GM23338 (cell line): ENCODE data around the gene GRID2. TPM values are rescaled to one million over a fixed set of nuclear protein-coding genes. Genes with fewer than 3 reads are reported as not detected.
A peak's percentile ranks its signal among the peaks of the same experiment; 100 is the strongest.

Source experiments
- ATAC-seq: fragments of 200-7000 bp; cut with Tn5 transposase; 3 replicates; pipeline ENCODE4 v1.9.1; 2020
- DNase-seq: peaks from one replicate; pipeline ENCODE4 v3.0.0-alpha.2; 2015; ENCODE audit warnings: low spot score
- H2AFZ ChIP-seq: fragments of 200-600 bp; sonication (generic); 2 replicates; pipeline ENCODE4 v1.8.0; 2016; ENCODE audit warnings: antibody characterized with exemption, mild to moderate bottlenecking, moderate library complexity
- H3F3A ChIP-seq: fragments of 200-600 bp; sonication (generic); replicated peaks from 2 replicates; pipeline ENCODE4 v1.8.0; 2017; ENCODE audit warnings: antibody characterized with exemption, mixed run types, low read depth
- H3K27ac ChIP-seq: fragments of 200-600 bp; sonication (generic); 2 replicates; pipeline ENCODE4 v1.6.1; 2016; ENCODE audit warnings: low read depth
- H3K27me3 ChIP-seq: fragments of 200-600 bp; sonication (generic); 2 replicates; pipeline ENCODE4 v1.8.0; 2016; ENCODE audit warnings: mild to moderate bottlenecking, mixed run types, moderate library complexity; ENCODE audit not compliant: insufficient read depth
- H3K36me3 ChIP-seq: fragments of 200-600 bp; sonication (generic); 2 replicates; pipeline ENCODE4 v1.8.0; 2016; ENCODE audit warnings: mild to moderate bottlenecking; ENCODE audit not compliant: insufficient read depth
- H3K4me1 ChIP-seq: fragments of 200-600 bp; sonication (generic); 2 replicates; pipeline ENCODE4 v1.8.0; 2016; ENCODE audit warnings: mild to moderate bottlenecking, moderate library complexity; ENCODE audit not compliant: insufficient read depth
- H3K4me2 ChIP-seq: fragments of 200-600 bp; sonication (generic); 2 replicates; pipeline ENCODE4 v1.7.1; 2017; ENCODE audit warnings: mixed run types
- H3K4me3 ChIP-seq: fragments of 200-600 bp; sonication (generic); 2 replicates; pipeline ENCODE4 v1.6.1; 2016; ENCODE audit warnings: mixed run types
- H3K79me2 ChIP-seq: fragments of 200-600 bp; sonication (generic); replicated peaks from 2 replicates; pipeline ENCODE4 v1.8.0; 2017; ENCODE audit warnings: mild to moderate bottlenecking; ENCODE audit not compliant: insufficient read depth
- H3K9me2 ChIP-seq: fragments of 200-600 bp; sonication (generic); 2 replicates; pipeline ENCODE4 v1.8.0; 2017; ENCODE audit not compliant: insufficient read depth
- H4K20me1 ChIP-seq: fragments of 200-600 bp; sonication (generic); replicated peaks from 2 replicates; pipeline ENCODE4 v1.8.0; 2017; ENCODE audit warnings: mild to moderate bottlenecking; ENCODE audit not compliant: insufficient read depth
- H3K27ac Mint-ChIP-seq: 2 replicates; pipeline ENCODE4 v1.8.0; 2020; ENCODE audit warnings: inconsistent platforms, mild to moderate bottlenecking, moderate library complexity, mixed read lengths
- H3K27me3 Mint-ChIP-seq: 3 replicates; pipeline ENCODE4 v1.8.0; 2022; ENCODE audit warnings: low read depth, mild to moderate bottlenecking, moderate library complexity, mixed read lengths, inconsistent platforms; ENCODE audit not compliant: insufficient read depth, poor library complexity
- H3K36me3 Mint-ChIP-seq: 3 replicates; pipeline ENCODE4 v1.8.0; 2021; ENCODE audit warnings: low read depth, mild to moderate bottlenecking, inconsistent platforms, moderate library complexity, mixed read lengths
- H3K4me1 Mint-ChIP-seq: 3 replicates; pipeline ENCODE4 v1.8.0; 2020; ENCODE audit warnings: mild to moderate bottlenecking, inconsistent platforms, mixed read lengths
- H3K4me3 Mint-ChIP-seq: 3 replicates; pipeline ENCODE4 v1.8.0; 2021; ENCODE audit warnings: moderate library complexity, mild to moderate bottlenecking, inconsistent platforms, mixed read lengths
- H3K9me3 Mint-ChIP-seq: 3 replicates; pipeline ENCODE4 v1.8.0; 2020; ENCODE audit warnings: moderate library complexity, mild to moderate bottlenecking, inconsistent platforms, mixed read lengths
- CREB1 ChIP-seq: fragments of 250-450 bp; sonication (Bioruptor Pico); IDR thresholded peaks from 2 replicates; pipeline ENCODE4 v1.5.0; 2020; ENCODE audit warnings: low read depth, mild to moderate bottlenecking, moderate library complexity
- EZH2 ChIP-seq: fragments of 200-600 bp; sonication (generic); IDR thresholded peaks from one replicate; pipeline ENCODE4 v1.8.0; 2017; ENCODE audit warnings: antibody characterized with exemption, mild to moderate bottlenecking, low read depth; ENCODE audit not compliant: unreplicated experiment
- EZH2phosphoT487 ChIP-seq: fragments of 200-600 bp; sonication (generic); IDR thresholded peaks from one replicate; pipeline ENCODE4 v1.8.1; 2018; ENCODE audit warnings: antibody characterized with exemption; ENCODE audit not compliant: unreplicated experiment
- NANOG ChIP-seq: IDR thresholded peaks from 2 replicates; pipeline ENCODE4 v1.6.1; 2016; ENCODE audit warnings: antibody characterized with exemption, borderline replicate concordance
- ZNF331 ChIP-seq: fragments of 250-450 bp; sonication (Bioruptor Pico); IDR thresholded peaks from 2 replicates; pipeline ENCODE4 v1.5.0; 2020; ENCODE audit warnings: low read depth, mild to moderate bottlenecking, moderate library complexity
- polyA plus RNA-seq: library from polyadenylated mRNA; unstranded; fragments of >200 nt; fragmentation: Nextera tagmentation; extraction: Ambion mirVana; gene quantifications from 2 replicates; pipeline ENCODE4 v1.2.1, GENCODE V29; 2016
- total RNA-seq: library from RNA; depleted of rRNA; stranded (reverse); fragments of >200 nt; shearing (Covaris generic); gene quantifications from 2 replicates; pipeline ENCODE4 v1.2.3, GENCODE V29; 2014
- TF ChIP-seq, protein P1 (sequence below), 2 experiments: fragments of 200-600 bp in 1 of 2; sonication (generic) in 1 of 2; conservative IDR thresholded peaks; 2 replicates each; pipeline versions ENCODE4 v1.5.1 to v1.6.1; 2016 to 2017; ENCODE audit warnings: antibody characterized with exemption in 2 of 2, low read depth in 2 of 2, mild to moderate bottlenecking in 2 of 2, moderate library complexity in 1 of 2
- TF ChIP-seq, protein P2 (sequence below): IDR thresholded peaks from one replicate; pipeline ENCODE4 v1.6.1; 2018; ENCODE audit warnings: antibody characterized with exemption; ENCODE audit not compliant: unreplicated experiment

Gene GRID2
- total and polyA plus RNA-seq, 2 experiments from 2014 or later: 19.9 to 65.4 TPM

DNA sequence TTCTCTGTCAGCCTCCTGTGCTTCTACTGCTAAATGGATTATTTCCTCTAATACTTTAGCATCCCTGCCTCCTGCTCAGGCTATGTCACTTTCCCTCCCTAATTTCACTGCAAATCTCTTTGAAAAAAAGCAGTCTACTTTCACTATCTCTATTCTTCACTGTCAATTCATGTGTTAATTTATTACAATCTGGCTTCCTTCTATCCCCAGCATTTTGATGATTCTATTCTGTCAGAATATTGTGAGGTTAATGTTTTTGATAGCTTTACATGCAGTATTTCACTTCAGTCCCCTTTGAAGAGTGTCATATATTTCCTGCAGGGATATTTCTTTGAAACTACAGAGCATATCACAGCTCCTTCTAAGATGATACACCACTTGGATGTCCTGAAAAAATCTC lies 203.2 kb downstream of the GRID2 start:
- ATAC-seq (peak; percentile 33), DNase-seq (peak; percentile 34)
- Histone ChIP-seq H3K4me2 (peak overlapping the region; percentile 58), H3K4me3 (no peak overlapping the region), H2AFZ (no peak overlapping the region), H3K27ac (peak overlapping the region; percentile 70), H3F3A (no peaks in the 10 kb centered on the region), H3K4me1 (peaks cover 72% of the 10 kb centered on the region), H3K9me2 (no peaks in the 10 kb centered on the region), H3K79me2 (peaks cover 100% of the 10 kb centered on the region), H3K27me3 (no peaks in the 10 kb centered on the region), H4K20me1 (no peaks in the 10 kb centered on the region), H3K36me3 (no peaks in the 10 kb centered on the region)
- H3K27ac Mint-ChIP-seq: peak overlapping the region; percentile 44
- H3K36me3 Mint-ChIP-seq: peaks cover 4% of the 10 kb centered on the region; the same call in 1 of the 3 replicates
- peaks cover 68% of the 10 kb centered on the region for H3K4me1 Mint-ChIP-seq
- H3K27me3 Mint-ChIP-seq: peaks cover 5% of the 10 kb centered on the region
- no peaks in the 10 kb centered on the region for H3K9me3 Mint-ChIP-seq
- H3K4me3 Mint-ChIP-seq: peak overlapping the region; percentile 33
- TF ChIP-seq NANOG: peak; percentile 62; the same call in 1 of the 2 replicates
- TF ChIP-seq EZH2phosphoT487: no peak

DNA sequence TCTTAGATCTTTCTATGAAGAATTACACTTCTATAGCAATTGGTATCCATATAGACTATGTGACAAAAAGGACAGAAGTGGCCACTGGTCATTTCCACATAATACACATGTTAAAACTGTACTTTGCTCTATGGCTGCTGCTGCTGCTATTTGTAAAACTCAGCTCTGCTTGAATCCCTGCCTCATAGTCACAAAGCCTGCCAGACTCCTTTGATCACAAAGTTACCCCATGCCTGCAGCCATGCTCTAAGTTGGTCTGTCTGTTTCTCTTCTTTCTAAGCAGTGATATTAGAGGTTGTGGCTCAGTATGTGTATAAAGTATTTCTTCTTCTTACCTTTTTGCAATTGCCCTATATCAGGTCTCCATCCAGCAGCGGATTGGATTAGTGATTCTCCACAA lies 210.9 kb downstream of the GRID2 start:
- H3K36me3 Mint-ChIP-seq: peaks cover 4% of the 10 kb centered on the region; the same call in 1 of the 3 replicates

More for the DNA sequence above, 210.9 kb downstream of the GRID2 start:
- TF ChIP-seq CREB1 (no peak), ZNF331 (CRISPR knock-in tag) (no peak), EZH2 (no peak), EZH2phosphoT487 (no peak)
- TF ChIP-seq, protein P1, sequence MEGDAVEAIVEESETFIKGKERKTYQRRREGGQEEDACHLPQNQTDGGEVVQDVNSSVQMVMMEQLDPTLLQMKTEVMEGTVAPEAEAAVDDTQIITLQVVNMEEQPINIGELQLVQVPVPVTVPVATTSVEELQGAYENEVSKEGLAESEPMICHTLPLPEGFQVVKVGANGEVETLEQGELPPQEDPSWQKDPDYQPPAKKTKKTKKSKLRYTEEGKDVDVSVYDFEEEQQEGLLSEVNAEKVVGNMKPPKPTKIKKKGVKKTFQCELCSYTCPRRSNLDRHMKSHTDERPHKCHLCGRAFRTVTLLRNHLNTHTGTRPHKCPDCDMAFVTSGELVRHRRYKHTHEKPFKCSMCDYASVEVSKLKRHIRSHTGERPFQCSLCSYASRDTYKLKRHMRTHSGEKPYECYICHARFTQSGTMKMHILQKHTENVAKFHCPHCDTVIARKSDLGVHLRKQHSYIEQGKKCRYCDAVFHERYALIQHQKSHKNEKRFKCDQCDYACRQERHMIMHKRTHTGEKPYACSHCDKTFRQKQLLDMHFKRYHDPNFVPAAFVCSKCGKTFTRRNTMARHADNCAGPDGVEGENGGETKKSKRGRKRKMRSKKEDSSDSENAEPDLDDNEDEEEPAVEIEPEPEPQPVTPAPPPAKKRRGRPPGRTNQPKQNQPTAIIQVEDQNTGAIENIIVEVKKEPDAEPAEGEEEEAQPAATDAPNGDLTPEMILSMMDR (conservative IDR thresholded peaks at IDR 0.05; ENCODE audit: low read depth in 2 of 2): no peak
- TF ChIP-seq, protein P2, sequence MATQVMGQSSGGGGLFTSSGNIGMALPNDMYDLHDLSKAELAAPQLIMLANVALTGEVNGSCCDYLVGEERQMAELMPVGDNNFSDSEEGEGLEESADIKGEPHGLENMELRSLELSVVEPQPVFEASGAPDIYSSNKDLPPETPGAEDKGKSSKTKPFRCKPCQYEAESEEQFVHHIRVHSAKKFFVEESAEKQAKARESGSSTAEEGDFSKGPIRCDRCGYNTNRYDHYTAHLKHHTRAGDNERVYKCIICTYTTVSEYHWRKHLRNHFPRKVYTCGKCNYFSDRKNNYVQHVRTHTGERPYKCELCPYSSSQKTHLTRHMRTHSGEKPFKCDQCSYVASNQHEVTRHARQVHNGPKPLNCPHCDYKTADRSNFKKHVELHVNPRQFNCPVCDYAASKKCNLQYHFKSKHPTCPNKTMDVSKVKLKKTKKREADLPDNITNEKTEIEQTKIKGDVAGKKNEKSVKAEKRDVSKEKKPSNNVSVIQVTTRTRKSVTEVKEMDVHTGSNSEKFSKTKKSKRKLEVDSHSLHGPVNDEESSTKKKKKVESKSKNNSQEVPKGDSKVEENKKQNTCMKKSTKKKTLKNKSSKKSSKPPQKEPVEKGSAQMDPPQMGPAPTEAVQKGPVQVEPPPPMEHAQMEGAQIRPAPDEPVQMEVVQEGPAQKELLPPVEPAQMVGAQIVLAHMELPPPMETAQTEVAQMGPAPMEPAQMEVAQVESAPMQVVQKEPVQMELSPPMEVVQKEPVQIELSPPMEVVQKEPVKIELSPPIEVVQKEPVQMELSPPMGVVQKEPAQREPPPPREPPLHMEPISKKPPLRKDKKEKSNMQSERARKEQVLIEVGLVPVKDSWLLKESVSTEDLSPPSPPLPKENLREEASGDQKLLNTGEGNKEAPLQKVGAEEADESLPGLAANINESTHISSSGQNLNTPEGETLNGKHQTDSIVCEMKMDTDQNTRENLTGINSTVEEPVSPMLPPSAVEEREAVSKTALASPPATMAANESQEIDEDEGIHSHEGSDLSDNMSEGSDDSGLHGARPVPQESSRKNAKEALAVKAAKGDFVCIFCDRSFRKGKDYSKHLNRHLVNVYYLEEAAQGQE: no peak
- H2AFZ ChIP-seq: no peak overlapping the region
- H3K79me2 ChIP-seq: peaks cover 93% of the 10 kb centered on the region
- no peak overlapping the region; the same call in 1 of the 2 replicates for H3K27ac Mint-ChIP-seq
- no peaks in the 10 kb centered on the region for H3K27me3 Mint-ChIP-seq
- H3F3A ChIP-seq: no peaks in the 10 kb centered on the region
- no peaks in the 10 kb centered on the region; the same call in 1 of the 2 replicates for H4K20me1 ChIP-seq
- H3K4me2 ChIP-seq: peak overlapping the region; percentile 7; the same call in 1 of the 2 replicates
- ATAC-seq: peak; percentile 49
- no peak overlapping the region for H3K27ac ChIP-seq
- no peak for DNase-seq
- H3K9me2 ChIP-seq: no peaks in the 10 kb centered on the region
- no peak overlapping the region for H3K4me3 Mint-ChIP-seq
- H3K4me3 ChIP-seq: no peak overlapping the region
- no peaks in the 10 kb centered on the region for H3K9me3 Mint-ChIP-seq
- peaks cover 79% of the 10 kb centered on the region for H3K4me1 ChIP-seq
- H3K36me3 ChIP-seq: no peaks in the 10 kb centered on the region
- peaks cover 71% of the 10 kb centered on the region for H3K4me1 Mint-ChIP-seq
- H3K27me3 ChIP-seq: no peaks in the 10 kb centered on the region
